Adrenal gland (tissue), 12 donors: ENCODE data around the gene HEG1. TPM values are rescaled to one million over a fixed set of nuclear protein-coding genes. Genes with fewer than 3 reads are reported as not detected.

Experiments used
- DNase-seq, 7 donors: peaks; one replicate each; pipeline ENCODE4 v3.0.0-alpha.2; 2019 to 2020
- H3K27ac ChIP-seq, 5 donors: fragments of 200-600 bp; sonication (generic) in 4 of 5; 1 replicate in 3 of 5; 2 replicates in 2 of 5; pipeline versions ENCODE4 v1.5.1 to v1.8.0; 2016 to 2020; ENCODE audit warnings: mild to moderate bottlenecking in 1 of 5
- H3K27me3 ChIP-seq: fragments of 200-600 bp; 2 replicates; pipeline ENCODE4 v1.8.0; 2021
- H3K36me3 ChIP-seq, 2 donors: fragments of 200-600 bp; replicated peaks in 1 of 2; 1 replicate in 1 of 2; 2 replicates in 1 of 2; pipeline versions ENCODE4 v1.5.1 to v1.8.0; 2018 to 2022
- H3K4me1 ChIP-seq, 2 donors: fragments of 200-600 bp; replicated peaks in 1 of 2; 1 replicate in 1 of 2; 2 replicates in 1 of 2; pipeline versions ENCODE4 v1.5.1 to v1.8.0; 2018 to 2021
- H3K4me3 ChIP-seq, 4 donors: fragments of 200-600 bp; sonication (generic) in 3 of 4; one replicate each; pipeline ENCODE4 v1.5.1; 2016 to 2018
- H3K9me3 ChIP-seq, 3 donors: fragments of 200-600 bp; sonication (generic) in 1 of 3; replicated peaks in 1 of 3; 1 replicate in 2 of 3; 2 replicates in 1 of 3; pipeline versions ENCODE4 v1.5.1 to v1.8.0; 2016 to 2021
- POLR2A ChIP-seq, 2 donors: fragments of 450-650 bp; IDR thresholded peaks; one replicate each; pipeline ENCODE4 v1.6.1; 2017; ENCODE audit warnings: antibody characterized with exemption in 2 of 2, mild to moderate bottlenecking in 2 of 2, moderate library complexity in 1 of 2
- WGBS, 4 donors: extraction: QIAGEN DNeasy Blood & Tissue Kit in 2 of 4; methylation state at CpG; one replicate each; pipeline versions ENCODE4 v1.1.5 to v1.1.7; 2013 to 2017; 5-methylcytosine and 5-hydroxymethylcytosine counted together
- intact Hi-C, 2 donors: fragments of 100-400 bp; cut with DNase I; formaldehyde crosslinking; loops; one replicate each; pipeline versions ENCODE4 v1.14.1 to v1.15.0; 2022 to 2023
- polyA plus RNA-seq, 3 donors: library from polyadenylated mRNA; stranded (reverse); fragments of 200-250 nt in 2 of 3; fragments of 350-450 nt in 1 of 3; fragmentation: Illumina TruSeq in 1 of 3; extraction: RNeasy Lipid Tissue Mini Kit (QIAGEN cat#74804) in 1 of 3; gene quantifications; one replicate each; pipeline ENCODE4 v1.2.3, GENCODE V29; 2013 to 2014
- total RNA-seq, 9 donors: library from RNA; depleted of rRNA in 4 of 9; stranded (reverse); fragments of >200 nt in 4 of 9; fragments of 120-200 nt in 1 of 9; fragmentation: NEBNext Ultra II Directional in 1 of 9; extraction: Animal tissue kit (Norgen Biotek cat#: 25700) in 1 of 9; gene quantifications; one replicate each; pipeline versions ENCODE4 v1.1.0 to v1.2.4, GENCODE V29; 2013 to 2023
- TF ChIP-seq, protein P1 (sequence below), 6 experiments: fragments of 450-650 bp in 4 of 6; fragments of 200-600 bp in 2 of 6; sonication (generic) in 1 of 6; IDR thresholded peaks; 1 replicate in 5 of 6; 2 replicates in 1 of 6; pipeline versions ENCODE4 v1.5.1 to v1.8.0; 2016 to 2021; ENCODE audit warnings: antibody characterized with exemption in 6 of 6, mild to moderate bottlenecking in 2 of 6, moderate library complexity in 1 of 6
- donor health status: healthy with polysubstance abuse.
- donor health status: Bipolar disorder and iron deficiency.
- donor health status: DM: yes; HTN: yes; CAD: no.
- donor health status: DM: no; HTN: no; CAD: no.
- donor health status: DM: no; HTN: no; CAD: no.
- donor health status: DM: yes; HTN: yes; CAD: no.

Gene HEG1
- total and polyA plus RNA-seq, 12 donors = 5.7 to 107 (median 37.9) TPM

GRCh38 chr3:125077864-125078263, 22.1 kb upstream of the HEG1 start:
- intact Hi-C loops = no loop called here

GRCh38 chr3:125076464-125076863, 20.7 kb upstream of the HEG1 start:
- 79 to 92% (median 87%) methylated on average over 1 of the region's 1 CpG for WGBS, 4 donors
- no peaks in the 10 kb centered on the region for H3K9me3 ChIP-seq
- intact Hi-C loops = no loop called here
- no peaks in the 10 kb centered on the region for H3K36me3 ChIP-seq
- DNase-seq = no peak
- H3K27ac ChIP-seq = no peak overlapping the region
- TF ChIP-seq POLR2A (IDR thresholded peaks at IDR 0.05) = no peak
- TF ChIP-seq, protein P1, sequence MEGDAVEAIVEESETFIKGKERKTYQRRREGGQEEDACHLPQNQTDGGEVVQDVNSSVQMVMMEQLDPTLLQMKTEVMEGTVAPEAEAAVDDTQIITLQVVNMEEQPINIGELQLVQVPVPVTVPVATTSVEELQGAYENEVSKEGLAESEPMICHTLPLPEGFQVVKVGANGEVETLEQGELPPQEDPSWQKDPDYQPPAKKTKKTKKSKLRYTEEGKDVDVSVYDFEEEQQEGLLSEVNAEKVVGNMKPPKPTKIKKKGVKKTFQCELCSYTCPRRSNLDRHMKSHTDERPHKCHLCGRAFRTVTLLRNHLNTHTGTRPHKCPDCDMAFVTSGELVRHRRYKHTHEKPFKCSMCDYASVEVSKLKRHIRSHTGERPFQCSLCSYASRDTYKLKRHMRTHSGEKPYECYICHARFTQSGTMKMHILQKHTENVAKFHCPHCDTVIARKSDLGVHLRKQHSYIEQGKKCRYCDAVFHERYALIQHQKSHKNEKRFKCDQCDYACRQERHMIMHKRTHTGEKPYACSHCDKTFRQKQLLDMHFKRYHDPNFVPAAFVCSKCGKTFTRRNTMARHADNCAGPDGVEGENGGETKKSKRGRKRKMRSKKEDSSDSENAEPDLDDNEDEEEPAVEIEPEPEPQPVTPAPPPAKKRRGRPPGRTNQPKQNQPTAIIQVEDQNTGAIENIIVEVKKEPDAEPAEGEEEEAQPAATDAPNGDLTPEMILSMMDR (IDR thresholded peaks at IDR 0.05) = no peak
- H3K4me1 ChIP-seq = peaks cover 0 to 4% of the 10 kb centered on the region in 2 donors
- no peaks in the 10 kb centered on the region for H3K27me3 ChIP-seq
- H3K4me3 ChIP-seq = no peak overlapping the region

More at GRCh38 chr3:125077864-125078263, 22.1 kb upstream of the HEG1 start:
- no peak for DNase-seq
- H3K36me3 ChIP-seq = no peaks in the 10 kb centered on the region
- 94 to 100% (median 97%) methylated on average over 3 of the region's 3 CpGs for WGBS, 4 donors
- no peaks in the 10 kb centered on the region for H3K27me3 ChIP-seq
- no peak for TF ChIP-seq POLR2A (IDR thresholded peaks at IDR 0.05)
- TF ChIP-seq, protein P1 (IDR thresholded peaks at IDR 0.05) = no peak
- H3K4me3 ChIP-seq = no peak overlapping the region
- H3K4me1 ChIP-seq = peaks cover 0 to 4% of the 10 kb centered on the region in 2 donors
- no peak overlapping the region for H3K27ac ChIP-seq
- H3K9me3 ChIP-seq = no peaks in the 10 kb centered on the region

GRCh38 chr3:125075738-125076137, 19.9 kb upstream of the HEG1 start:
- intact Hi-C loops = no loop called here
- no peaks in the 10 kb centered on the region for H3K27me3 ChIP-seq
- peaks cover 0 to 4% of the 10 kb centered on the region in 2 donors for H3K4me1 ChIP-seq
- 80 to 90% (median 84%) methylated on average over 3 of the region's 3 CpGs for WGBS, 4 donors
- no peak overlapping the region for H3K27ac ChIP-seq
- no peak for DNase-seq
- no peak overlapping the region for H3K4me3 ChIP-seq
- no peaks in the 10 kb centered on the region for H3K9me3 ChIP-seq
- H3K36me3 ChIP-seq = no peaks in the 10 kb centered on the region
- TF ChIP-seq, protein P1 (IDR thresholded peaks at IDR 0.05) = no peak
- TF ChIP-seq POLR2A (IDR thresholded peaks at IDR 0.05) = no peak

- intact Hi-C loops = no loop called here
- no peak for DNase-seq
- no peaks in the 10 kb centered on the region for H3K27me3 ChIP-seq
- H3K4me3 ChIP-seq = no peak overlapping the region
- no peaks in the 10 kb centered on the region for H3K4me1 ChIP-seq
- no peaks in the 10 kb centered on the region for H3K9me3 ChIP-seq
- TF ChIP-seq, protein P1 (IDR thresholded peaks at IDR 0.05) = no peak
- no peak for TF ChIP-seq POLR2A (IDR thresholded peaks at IDR 0.05)
- WGBS, 4 donors = 89 to 96% (median 93%) methylated on average over 6 to 7 of the region's 7 CpGs
- H3K36me3 ChIP-seq = no peaks in the 10 kb centered on the region
- H3K27ac ChIP-seq = no peak overlapping the region
Observed at GRCh38 chr3:125073390-125073905, 17.7 kb upstream of the HEG1 start.
